Anterior cingulate cortex (tissue), 58 donors: ENCODE measurements around the gene CELSR1.
A peak's percentile ranks its signal among the peaks of the same experiment; 100 is the strongest.

Experiments
- DNase-seq, 58 donors: peaks; one replicate each; lab custom pipeline; 2025; lab: John Stamatoyannopoulos, UW

Gene CELSR1

GRCh38 chr22:46576556-46577367, 39.3 kb upstream of the CELSR1 start:
- DNase-seq, result peak in 13 of 58 donors; percentile 29 to 75 (median 52)

DNA sequence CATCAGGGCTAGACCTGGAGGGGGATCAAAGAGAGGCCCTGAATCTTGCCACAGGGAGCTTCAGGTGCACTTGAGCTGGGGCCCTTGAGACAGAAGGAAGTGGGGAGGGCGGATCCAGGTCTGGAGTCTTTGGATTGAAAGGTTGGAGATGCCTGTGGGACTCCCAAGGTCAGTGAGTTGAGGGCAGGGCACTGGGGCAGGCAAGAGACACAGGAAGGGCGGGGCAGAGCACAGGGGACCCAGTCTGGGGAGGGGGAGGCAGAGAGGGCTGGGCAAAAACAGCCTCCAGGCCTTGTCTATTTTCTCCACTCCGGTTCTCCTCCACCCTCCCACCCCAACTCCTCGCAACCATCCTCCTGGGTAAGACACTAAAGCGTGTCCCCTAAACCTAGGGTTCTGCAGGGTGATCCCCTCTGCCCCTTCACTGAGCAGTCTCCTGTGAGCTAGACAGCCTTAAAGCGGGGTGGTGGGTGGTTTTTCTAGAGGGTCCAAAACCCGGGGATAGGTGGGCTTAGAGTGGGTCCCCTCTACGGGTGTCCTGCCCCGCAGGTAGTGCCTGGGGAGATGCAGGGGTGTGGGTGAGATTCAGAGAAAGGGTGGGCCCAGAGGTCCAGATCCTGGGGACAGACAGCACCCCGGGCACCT, 38.6 kb upstream of the CELSR1 start:
- no peak for DNase-seq

DNA sequence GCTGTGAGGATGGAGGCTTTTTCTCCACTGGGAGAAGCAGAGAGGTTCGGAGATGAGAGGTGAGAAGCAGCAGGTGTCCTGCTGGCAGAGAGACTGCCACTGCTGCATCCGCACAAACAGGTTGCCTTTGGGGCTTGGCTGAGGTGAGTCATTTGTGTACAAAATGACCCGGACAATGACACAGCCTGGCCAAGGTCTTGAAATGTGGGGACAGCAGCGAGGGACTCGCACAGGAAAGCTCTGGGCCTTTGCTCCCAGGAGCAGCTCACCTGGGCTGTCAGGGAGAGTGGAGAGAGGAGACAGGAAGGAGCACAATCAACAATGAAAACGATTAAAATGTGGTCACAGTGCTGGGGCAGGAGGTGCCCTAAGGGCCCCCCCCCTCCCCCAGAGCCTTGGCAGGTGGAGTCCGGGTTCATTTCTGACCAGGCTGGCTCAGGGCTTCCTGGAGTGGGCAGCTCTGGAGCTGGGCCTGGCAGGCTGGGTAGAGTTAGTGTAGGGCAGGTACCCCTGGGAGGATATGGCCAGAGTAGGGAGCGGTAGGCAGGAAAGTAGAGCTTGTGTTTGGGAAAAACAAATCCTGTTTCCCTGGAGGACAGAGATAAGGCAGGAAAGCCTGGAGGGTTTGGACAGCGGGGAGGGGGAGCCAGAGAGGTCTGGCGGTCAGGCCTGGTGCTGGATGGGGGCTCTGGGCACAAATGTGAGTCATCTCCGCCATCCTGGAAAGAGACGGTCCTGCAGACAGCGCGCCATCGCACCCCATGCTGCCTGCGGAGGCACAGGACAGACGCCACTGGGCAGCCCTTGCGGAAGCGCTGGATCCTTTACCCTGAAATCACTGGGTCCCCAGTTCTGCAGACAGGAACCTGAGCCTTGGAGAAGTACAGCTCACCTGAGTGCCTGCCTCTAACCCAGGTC, 37.8 kb upstream of the CELSR1 start:
- DNase-seq, result no peak

DNA sequence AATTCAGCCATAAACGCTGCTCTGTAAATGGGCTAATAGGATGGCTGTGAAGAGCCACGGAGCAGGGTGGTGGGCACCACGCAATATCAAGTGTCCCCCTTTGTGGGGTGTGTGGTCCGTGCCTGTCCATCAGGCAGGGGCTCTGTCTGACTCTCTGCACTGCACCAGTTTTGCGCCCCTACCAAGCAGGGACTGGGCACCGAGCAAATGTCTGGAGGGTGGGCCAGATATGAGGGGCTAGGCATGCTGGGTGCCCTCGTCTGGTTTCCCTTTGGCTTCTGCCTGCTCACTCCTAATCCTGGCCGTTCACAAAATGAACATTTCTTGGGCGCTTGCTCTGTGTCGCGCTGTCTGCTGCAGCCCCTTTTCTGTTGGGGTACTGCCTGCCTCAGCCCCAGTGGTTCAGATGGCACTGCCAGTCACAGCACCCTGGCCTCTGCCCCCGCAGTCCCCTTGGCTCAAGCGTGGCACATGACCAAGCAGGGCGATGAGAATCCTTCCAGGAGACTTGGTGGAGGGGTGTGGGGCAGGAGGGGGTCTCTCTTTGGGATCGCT, 37.1 kb upstream of the CELSR1 start:
- no peak for DNase-seq

DNA sequence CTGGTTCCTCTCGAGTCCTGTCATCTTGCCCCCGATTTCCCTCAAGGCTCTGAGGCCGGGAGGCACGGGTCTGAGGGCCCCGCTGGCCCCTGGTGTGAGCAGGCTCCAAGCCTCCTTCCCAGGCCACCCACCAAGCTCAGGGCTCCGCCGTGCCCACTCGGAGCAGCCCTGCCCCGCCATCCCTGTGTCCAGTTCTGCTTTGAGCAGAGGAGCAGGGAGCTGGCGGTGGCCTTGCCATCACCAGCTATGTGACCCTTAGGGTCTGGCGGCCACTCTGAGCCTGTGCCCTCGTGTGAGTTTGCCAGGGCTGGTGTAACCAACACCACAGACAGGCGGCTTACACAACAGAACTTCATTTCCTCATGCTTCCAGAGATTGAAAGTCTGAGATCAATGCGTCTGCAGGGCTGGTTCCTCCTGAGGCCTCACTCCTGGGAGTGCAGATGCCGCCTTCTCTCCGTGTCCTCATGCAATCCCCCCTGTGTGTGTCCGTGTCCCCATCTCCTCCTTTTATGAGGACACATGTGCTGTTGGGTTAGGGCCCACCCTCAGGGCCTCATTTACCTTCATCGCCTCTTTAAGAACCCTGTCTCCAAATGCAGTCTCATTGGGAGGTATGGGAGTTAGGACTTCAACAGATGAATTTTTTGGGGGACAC, 36.5 kb upstream of the CELSR1 start:
- DNase-seq, result no peak

- DNase-seq, result no peak
These were observed 35.7 kb upstream of the CELSR1 start for GRCh38 chr22:46572911-46573780.

DNA sequence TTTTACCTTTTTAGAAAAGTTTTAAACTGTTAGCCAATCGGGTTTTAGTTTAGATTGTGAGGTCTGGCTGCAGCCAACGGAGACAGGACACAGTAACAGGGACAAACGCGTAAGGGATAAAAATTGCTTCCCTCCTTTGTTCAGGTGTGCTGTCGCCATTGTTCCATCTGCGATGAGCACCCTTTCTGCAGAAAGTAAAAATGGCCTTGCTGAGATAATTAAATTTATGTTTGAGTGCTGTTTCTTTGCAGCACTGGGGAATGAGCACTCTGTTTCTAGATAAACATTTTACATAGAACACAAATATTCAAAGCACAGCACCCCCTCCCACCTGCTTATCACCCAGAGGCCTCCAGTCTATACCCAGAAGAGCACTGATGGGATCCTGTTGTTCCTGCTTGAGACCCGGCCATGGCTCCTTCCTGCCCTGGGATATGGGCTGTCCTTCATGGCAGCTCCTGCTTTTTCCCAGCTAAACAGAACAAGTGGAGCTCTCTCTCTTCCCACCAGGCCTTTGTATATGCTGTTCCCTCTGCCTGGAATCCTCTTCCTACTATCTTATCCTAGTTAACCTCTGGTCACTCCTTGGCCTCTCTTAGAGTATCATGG, 34.3 kb upstream of the CELSR1 start:
- DNase-seq, result no peak

GRCh38 chr22:46569848-46570695, 32.7 kb upstream of the CELSR1 start:
- DNase-seq, result no peak

DNA sequence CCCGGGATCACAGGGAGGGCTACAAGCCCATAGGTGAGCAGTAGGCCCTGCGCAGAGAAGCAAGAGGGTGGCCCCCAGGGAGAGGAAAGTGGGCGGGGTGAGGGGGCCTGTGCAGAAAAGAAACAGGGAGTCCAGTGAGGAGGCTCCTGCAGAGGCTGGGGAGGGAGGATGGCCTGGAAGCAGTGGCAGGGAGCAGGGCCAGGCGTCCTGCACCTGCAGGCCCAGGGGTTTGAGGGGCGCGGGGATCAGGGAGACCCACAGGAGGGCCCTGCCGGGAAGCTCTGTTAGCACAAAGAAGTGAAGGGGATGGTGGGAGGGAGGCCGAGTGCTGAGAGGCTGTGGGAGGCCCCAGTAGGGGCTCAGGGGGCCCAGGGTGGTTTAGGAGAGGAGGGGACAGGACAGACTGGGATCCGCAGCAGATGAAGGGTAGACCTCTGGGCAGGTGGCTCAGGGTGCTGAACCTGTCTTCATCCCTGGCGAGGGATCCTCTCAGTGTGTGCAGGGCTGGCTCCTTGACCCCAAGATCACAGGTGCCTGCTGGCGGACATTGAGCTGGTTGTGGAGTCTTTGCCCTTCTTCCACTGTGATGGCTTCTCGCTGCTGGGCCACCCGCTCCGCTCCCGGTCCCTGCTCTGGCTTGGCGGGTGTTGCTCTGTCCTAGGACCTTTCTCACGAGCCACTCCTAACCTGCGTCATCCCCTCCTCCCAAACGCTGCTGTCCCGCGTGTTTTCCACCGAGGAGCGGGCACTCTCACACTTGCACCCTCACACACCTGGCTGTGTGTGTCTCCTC, 31.8 kb upstream of the CELSR1 start:
- no peak for DNase-seq

DNA sequence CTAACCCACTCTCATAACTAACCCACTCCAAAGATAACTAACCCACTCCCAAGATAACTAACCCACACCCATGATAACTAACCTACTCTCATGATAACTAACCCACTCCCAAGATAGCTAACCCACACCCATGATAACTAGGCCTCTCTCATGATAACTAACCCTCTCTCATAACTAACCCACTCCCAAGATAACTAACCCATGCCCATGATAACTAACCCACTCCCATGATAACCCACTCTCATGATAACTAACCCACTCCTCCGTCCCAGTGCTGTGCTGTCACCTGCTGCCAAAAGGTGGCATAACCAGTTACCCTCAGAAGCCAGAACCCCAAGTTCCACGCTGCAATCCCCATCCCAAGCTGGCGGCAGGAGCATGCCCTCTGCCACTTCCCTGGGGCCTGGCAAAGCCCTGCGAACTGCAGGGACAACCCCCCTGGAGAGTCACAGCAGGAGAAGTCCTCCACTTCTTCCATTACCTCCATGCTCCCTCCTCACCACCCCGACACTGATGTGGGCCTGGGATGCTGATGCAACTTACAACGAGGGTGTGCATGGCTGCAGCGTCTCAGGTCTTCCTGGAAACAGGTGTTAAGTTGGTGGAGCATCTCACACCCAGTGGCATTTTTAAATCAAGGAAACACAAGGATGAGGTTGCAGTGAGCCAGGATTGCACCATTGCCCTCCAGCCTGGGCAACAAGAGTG, 30.8 kb upstream of the CELSR1 start:
- no peak for DNase-seq

DNA sequence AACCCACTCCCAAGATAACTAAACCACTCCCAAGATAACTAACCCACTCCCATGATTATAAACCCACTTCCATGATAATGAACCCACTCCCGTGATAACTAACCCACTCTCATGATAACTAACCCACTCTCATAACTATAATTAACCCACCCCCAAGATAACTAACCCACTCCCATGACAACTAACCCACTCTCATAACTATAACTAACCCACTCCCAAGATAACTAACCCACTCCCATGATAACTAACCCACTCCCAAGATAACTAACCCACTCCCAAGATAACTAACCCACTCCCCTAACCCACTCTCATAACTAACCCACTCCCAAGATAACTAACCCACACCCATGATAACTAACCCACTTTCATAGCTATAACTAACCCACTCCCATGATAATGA, 30.1 kb upstream of the CELSR1 start:
- no peak for DNase-seq

DNA sequence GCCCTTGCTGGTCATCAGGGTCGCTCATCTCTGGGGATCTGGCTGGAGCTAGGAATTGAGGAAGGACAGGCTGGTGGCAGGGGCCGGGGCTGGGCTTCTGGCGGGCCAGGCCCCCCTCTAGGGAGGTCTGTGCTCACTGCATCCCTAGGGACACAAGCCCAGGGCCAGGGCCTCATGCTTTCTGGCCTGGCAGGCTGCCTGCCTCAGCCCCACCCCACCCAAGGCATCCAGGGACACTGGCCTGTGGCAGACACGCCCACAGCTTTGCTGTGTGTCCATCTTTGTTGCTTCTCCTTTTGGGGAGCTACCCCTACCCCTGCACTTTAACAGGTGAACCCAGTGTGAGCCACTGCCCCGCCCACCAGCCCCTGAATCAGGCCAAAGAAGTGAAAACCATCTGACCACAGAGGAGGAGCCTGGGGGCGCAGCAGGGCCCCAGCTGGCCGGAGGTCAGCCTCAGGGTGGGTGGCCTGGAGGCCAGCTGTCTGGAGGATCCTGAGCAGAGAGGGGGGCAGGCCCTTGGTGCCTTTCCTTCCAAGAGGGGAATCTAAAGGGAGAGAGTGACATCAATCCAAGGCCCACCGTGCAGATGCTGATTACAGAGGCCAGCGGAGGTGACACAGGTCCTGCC, 26.8 kb upstream of the CELSR1 start:
- no peak for DNase-seq

DNA sequence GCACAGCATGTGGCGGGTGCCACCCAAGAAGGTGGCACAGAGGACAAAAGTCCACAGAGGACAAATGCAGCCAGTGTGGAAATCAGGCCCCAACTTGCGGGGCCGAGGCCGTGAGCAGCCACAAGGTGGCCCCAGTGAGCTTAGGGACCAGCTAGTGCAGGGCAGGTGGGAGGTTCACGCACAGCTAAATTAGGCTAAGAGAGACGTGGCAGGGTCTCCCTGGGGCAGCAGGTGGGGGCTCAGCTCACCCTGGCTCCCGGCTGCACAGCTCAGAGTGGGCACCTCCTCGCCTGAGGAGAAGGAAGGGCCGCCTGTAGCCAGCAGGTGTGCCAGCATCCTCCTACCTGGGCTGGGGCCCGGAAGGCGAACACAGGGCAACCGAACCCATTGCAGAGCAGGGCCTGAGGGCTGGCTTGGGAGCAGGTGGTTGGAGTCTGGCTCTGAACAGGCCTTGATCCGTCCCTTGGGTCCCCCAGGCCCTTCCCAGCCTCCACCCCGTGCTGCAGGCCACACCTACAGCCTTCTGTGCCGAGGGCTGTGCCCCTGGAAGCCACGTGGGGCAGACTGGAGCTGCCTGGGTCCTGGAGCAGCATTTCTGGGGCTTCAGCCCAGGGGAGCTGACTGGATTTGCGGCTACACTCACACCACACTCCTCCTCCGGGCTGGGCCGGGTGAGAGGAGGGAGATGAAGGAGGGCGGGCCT, 26.1 kb upstream of the CELSR1 start:
- peak in 26 of 58 donors; percentile 18 to 74 (median 36) for DNase-seq

- DNase-seq, result peak in 17 of 58 donors; percentile 13 to 71 (median 35)
These were observed 24.1 kb upstream of the CELSR1 start for GRCh38 chr22:46561435-46561905.

DNA sequence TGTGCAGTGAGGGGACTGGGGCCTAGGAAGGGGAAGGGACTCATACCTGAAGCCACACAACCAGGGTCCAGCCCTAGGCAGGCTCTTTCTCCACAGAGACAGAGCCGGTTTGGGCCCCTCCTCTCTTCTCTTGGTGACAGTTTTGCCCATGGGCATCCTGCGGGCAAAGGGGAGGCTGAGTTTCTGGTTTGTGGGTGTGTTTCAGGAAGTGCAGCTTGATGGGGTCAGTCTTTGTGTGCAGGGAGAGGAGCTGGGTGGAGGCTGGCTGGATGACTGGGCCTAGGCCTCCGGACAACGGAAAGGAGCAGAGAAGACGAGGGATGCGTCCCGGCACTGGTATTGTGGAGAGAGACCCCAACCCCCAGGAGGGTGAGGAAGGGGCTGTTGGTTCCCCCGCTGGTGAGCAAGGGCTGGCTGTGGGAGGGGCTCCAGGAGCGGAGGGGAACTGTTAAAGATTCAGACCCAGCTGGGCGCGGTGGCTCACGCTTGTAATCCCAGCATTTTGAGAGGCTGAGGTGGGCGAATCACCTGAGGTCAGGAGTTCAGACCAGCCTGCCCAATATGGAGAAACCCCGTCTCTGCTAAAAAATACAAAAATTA, 23.4 kb upstream of the CELSR1 start:
- DNase-seq, result no peak
